HEK293T (cell line): ENCODE data around the gene EHBP1L1.
A peak's percentile ranks its signal among the peaks of the same experiment; 100 is the strongest.

Experiments
- CTCF ChIA-PET: fragments of 350-600 bp; formaldehyde crosslinking; extraction: SDS; loops from one replicate; lab custom pipeline; 2021; ENCODE audit warnings: antibody characterized with exemption, inconsistent platforms; lab: Yijun Ruan, JAX
- POLR2A ChIA-PET: fragments of 350-600 bp; formaldehyde crosslinking; extraction: SDS; loops from one replicate; lab custom pipeline; 2020; ENCODE audit warnings: antibody characterized with exemption, inconsistent platforms; lab: Yijun Ruan, JAX
- DNase-seq: peaks from one replicate; pipeline ENCODE4 v3.0.0; 2012; ENCODE audit warnings: mixed read lengths; ENCODE audit errors: extremely low spot score
- ARNT ChIP-seq: fragments of 450-650 bp; IDR thresholded peaks from 2 replicates; pipeline ENCODE4 v1.6.1; 2017; ENCODE audit warnings: mild to moderate bottlenecking
- BHLHE40 ChIP-seq: fragments of 450-650 bp; IDR thresholded peaks from 2 replicates; pipeline ENCODE4 v1.6.1; 2016; ENCODE audit warnings: mild to moderate bottlenecking, moderate library complexity, borderline replicate concordance
- CTBP1 ChIP-seq: fragments of 450-650 bp; IDR thresholded peaks from 2 replicates; pipeline ENCODE4 v1.6.1; 2016; ENCODE audit warnings: borderline replicate concordance
- ELF4 ChIP-seq: fragments of 450-650 bp; IDR thresholded peaks from 2 replicates; pipeline ENCODE4 v1.6.1; 2017; ENCODE audit warnings: antibody characterized with exemption
- FOXA1 ChIP-seq: fragments of 450-650 bp; IDR thresholded peaks from 2 replicates; pipeline ENCODE4 v1.6.1; 2016; ENCODE audit warnings: mild to moderate bottlenecking
- FOXK2 ChIP-seq: fragments of 450-650 bp; IDR thresholded peaks from 2 replicates; pipeline ENCODE4 v1.6.1; 2016; ENCODE audit warnings: mild to moderate bottlenecking
- FOXM1 ChIP-seq: fragments of 450-650 bp; IDR thresholded peaks from 2 replicates; pipeline ENCODE4 v1.6.1; 2017; ENCODE audit warnings: mild to moderate bottlenecking, borderline replicate concordance
- HDGF ChIP-seq: fragments of 450-650 bp; IDR thresholded peaks from 2 replicates; pipeline ENCODE4 v1.6.1; 2017; ENCODE audit warnings: antibody characterized with exemption, borderline replicate concordance
- L3MBTL2 ChIP-seq: fragments of 450-650 bp; conservative IDR thresholded peaks from 2 replicates; pipeline ENCODE4 v1.6.1; 2016; ENCODE audit warnings: mild to moderate bottlenecking
- LEF1 ChIP-seq: fragments of 450-650 bp; IDR thresholded peaks from 2 replicates; pipeline ENCODE4 v1.6.1; 2017; ENCODE audit warnings: mild to moderate bottlenecking, borderline replicate concordance
- NFRKB ChIP-seq: fragments of 450-650 bp; IDR thresholded peaks from 2 replicates; pipeline ENCODE4 v1.6.1; 2016; ENCODE audit warnings: mild to moderate bottlenecking, moderate library complexity
- PKNOX1 ChIP-seq: fragments of 450-650 bp; IDR thresholded peaks from 2 replicates; pipeline ENCODE4 v1.6.1; 2016
- SP1 ChIP-seq: fragments of 450-650 bp; IDR thresholded peaks from 2 replicates; pipeline ENCODE4 v1.6.1; 2017
- SUZ12 ChIP-seq: fragments of 450-650 bp; IDR thresholded peaks from 2 replicates; pipeline ENCODE4 v1.6.1; 2016; ENCODE audit warnings: mild to moderate bottlenecking
- TARDBP ChIP-seq: fragments of 450-650 bp; IDR thresholded peaks from 2 replicates; pipeline ENCODE4 v1.6.1; 2016
- ZNF384 ChIP-seq: fragments of 450-650 bp; IDR thresholded peaks from 2 replicates; pipeline ENCODE4 v1.6.1; 2016

The EHBP1L1 gene

GRCh38 chr11:65557280-65558001 is 18.4 kb upstream of the EHBP1L1 start:
- CTCF ChIA-PET: interaction anchor here (0.9 kb wide), 1 partner anchor 37 kb away, joined by 5 read pairs; no protein-coding TSS in a partner anchor
- TF ChIP-seq HDGF: no peak
- no peak for TF ChIP-seq NFRKB
- 0 out of 2 replicates have a peak, but pooled peaks have one; percentile 25 for TF ChIP-seq L3MBTL2
- no peak for DNase-seq
- POLR2A ChIA-PET: interaction anchor here (0.9 to 1.4 kb wide), 4 partner anchors 13 to 135 kb away, joined by 3 to 8 read pairs (median 4); partner anchors contain the start of genes NEAT1, SCYL1 and ZNRD2

GRCh38 chr11:65558002-65558929 is 17.6 kb upstream of the EHBP1L1 start, which contains the start of gene LTBP3:
Gene LTBP3, minus strand, starts transcription at chr11:65558359. Its CDS starts 400 bp downstream, at chr11:65557959.
- peak; percentile 67 for DNase-seq
- ChIA-PET CTCF (interaction anchor here (0.6 to 2.2 kb wide), 3 partner anchors 12 to 92 kb away, joined by 5 to 11 read pairs (median 7); partner anchors contain the start of gene ZNRD2), POLR2A (interaction anchor here (0.7 to 3.7 kb wide), 9 partner anchors 12 to 330 kb away, joined by 3 to 47 read pairs (median 4); partner anchors contain the start of genes EHBP1L1, FAM89B, FIBP and MALAT1)
- TF ChIP-seq PKNOX1 (no peak), LEF1 (no peak), SUZ12 (no peak), FOXA1 (no peak), NFRKB (no peak), TARDBP (no peak), ELF4 (no peak), HDGF (no peak), BHLHE40 (no peak), ARNT (no peak), SP1 (no peak), FOXK2 (no peak), L3MBTL2 (no peak), CTBP1 (no peak), FOXM1 (no peak), ZNF384 (no peak)

GRCh38 chr11:65558930-65559509 is 16.8 kb upstream of the EHBP1L1 start:
- POLR2A ChIA-PET: interaction anchor here (0.7 to 3.7 kb wide), 11 partner anchors 10 to 330 kb away, joined by 3 to 47 read pairs (median 4); partner anchors contain the start of genes EHBP1L1, FAM89B, FIBP and MALAT1
- DNase-seq: no peak
- TF ChIP-seq NFRKB (no peak), HDGF (no peak), BHLHE40 (no peak), TARDBP (no peak), FOXM1 (no peak), ELF4 (no peak), PKNOX1 (no peak), ARNT (no peak), FOXA1 (no peak), L3MBTL2 (no peak), CTBP1 (no peak)
- CTCF ChIA-PET: interaction anchor here (1.7 to 2.2 kb wide), 3 partner anchors 11 to 18 kb away, joined by 6 to 11 read pairs (median 7); partner anchors contain the start of genes FAM89B and ZNRD2

- TF ChIP-seq SP1: no peak
- TF ChIP-seq SUZ12: no peak
- no peak for TF ChIP-seq HDGF
- TF ChIP-seq FOXK2: no peak
- no peak for TF ChIP-seq TARDBP
- no peak for TF ChIP-seq ARNT
- TF ChIP-seq FOXA1: no peak
- TF ChIP-seq BHLHE40: no peak
- no peak for TF ChIP-seq ELF4
- no peak for TF ChIP-seq NFRKB
- no peak for TF ChIP-seq ZNF384
- no peak for TF ChIP-seq LEF1
- TF ChIP-seq PKNOX1: no peak
- no peak for TF ChIP-seq FOXM1
- TF ChIP-seq CTBP1: no peak
- no peak for TF ChIP-seq L3MBTL2
- DNase-seq: no peak
- POLR2A ChIA-PET: interaction anchor here (0.9 to 3.7 kb wide), 9 partner anchors 10 to 329 kb away, joined by 3 to 47 read pairs (median 4); partner anchors contain the start of genes FIBP, MALAT1, NEAT1 and POLA2
- CTCF ChIA-PET: interaction anchor here (1.7 to 2.2 kb wide), 3 partner anchors 11 to 18 kb away, joined by 6 to 11 read pairs (median 7); partner anchors contain the start of genes FAM89B and ZNRD2
Observed at GRCh38 chr11:65559535-65559934, 16.3 kb upstream of the EHBP1L1 start.
